Epithelial cell of esophagus (primary cell): ENCODE results near the gene DAG1.

ENCODE experiments used
- DNase-seq: peaks from one replicate; pipeline ENCODE4 v3.0.0; 2010; ENCODE audit warnings: low read depth
- H3K4me3 ChIP-seq: 2 replicates; pipeline ENCODE4 v1.5.1; 2011; ENCODE audit warnings: mild to moderate bottlenecking, low read length, control low read depth
- CTCF ChIP-seq: IDR thresholded peaks from 2 replicates; pipeline ENCODE4 v1.5.1; 2011; ENCODE audit warnings: low read depth, mild to moderate bottlenecking, low read length, control low read depth, inconsistent platforms; ENCODE audit not compliant: insufficient read depth; ENCODE audit errors: missing control alignments

The DAG1 gene

GRCh38 chr3:49434731-49435130, 35.3 kb upstream of the DAG1 start:
- TF ChIP-seq CTCF = no peak
- no peak for DNase-seq
- H3K4me3 ChIP-seq = no peak overlapping the region

- TF ChIP-seq CTCF = no peak
- DNase-seq = no peak
- H3K4me3 ChIP-seq = no peak overlapping the region
Observed at GRCh38 chr3:49445391-49445790, 24.7 kb upstream of the DAG1 start.

GRCh38 chr3:49453621-49454020, 16.4 kb upstream of the DAG1 start:
- H3K4me3 ChIP-seq = no peak overlapping the region
- DNase-seq = no peak
- no peak for TF ChIP-seq CTCF

- TF ChIP-seq CTCF = peak; percentile 21
- DNase-seq = peak; percentile 55
- no peak overlapping the region for H3K4me3 ChIP-seq
Observed at GRCh38 chr3:49454458-49454857, 15.6 kb upstream of the DAG1 start.

- no peak overlapping the region for H3K4me3 ChIP-seq
- no peak for TF ChIP-seq CTCF
- no peak for DNase-seq
Observed at GRCh38 chr3:49454898-49455681, 15.0 kb upstream of the DAG1 start.

GRCh38 chr3:49456466-49456865, 13.6 kb upstream of the DAG1 start:
- TF ChIP-seq CTCF = no peak
- H3K4me3 ChIP-seq = no peak overlapping the region

GRCh38 chr3:49460188-49460890, 9.7 kb upstream of the DAG1 start:
- DNase-seq = no peak
- H3K4me3 ChIP-seq = no peak overlapping the region
- no peak for TF ChIP-seq CTCF

More at GRCh38 chr3:49456466-49456865, 13.6 kb upstream of the DAG1 start:
- no peak for DNase-seq
